Midbrain (tissue), 1 donor: Measurements from ENCODE around the gene FABP2.
"Not testable (repeated sequence)": the region's sequence is repeated elsewhere in the genome, so short reads cannot be mapped to it uniquely, and the experiment has no call there.

ENCODE experiments used
- DNase-seq: peaks from one replicate; lab custom pipeline; 2025; lab: John Stamatoyannopoulos, UW

FABP2 gene

GRCh38 chr4:119310826-119311225 lies 11.1 kb downstream of the FABP2 start:
- DNase-seq, result no peak

- no peak for DNase-seq
Observed at GRCh38 chr4:119307606-119308005, 14.3 kb downstream of the FABP2 start.

- DNase-seq, result no peak
Observed at GRCh38 chr4:119304431-119304830, 17.5 kb downstream of the FABP2 start.

GRCh38 chr4:119303587-119304305 lies 18.2 kb downstream of the FABP2 start:
- no peak for DNase-seq

- no peak for DNase-seq
Observed at GRCh38 chr4:119302073-119302832, 19.7 kb downstream of the FABP2 start.

GRCh38 chr4:119300101-119300978 lies 21.6 kb downstream of the FABP2 start:
- DNase-seq, result no peak

- no peak for DNase-seq
Observed at GRCh38 chr4:119299741-119300100, 22.2 kb downstream of the FABP2 start.

GRCh38 chr4:119299260-119299671 lies 22.7 kb downstream of the FABP2 start:
- no peak for DNase-seq

- DNase-seq, result no peak
Observed at GRCh38 chr4:119297795-119298194, 24.1 kb downstream of the FABP2 start.

GRCh38 chr4:119296356-119296755 lies 25.6 kb downstream of the FABP2 start:
- DNase-seq, result no peak

GRCh38 chr4:119290598-119290997 lies 31.3 kb downstream of the FABP2 start:
- no peak for DNase-seq

GRCh38 chr4:119289313-119289712 lies 32.6 kb downstream of the FABP2 start:
- no peak for DNase-seq

- no peak for DNase-seq
Observed at GRCh38 chr4:119286377-119287002, 35.4 kb downstream of the FABP2 start.

GRCh38 chr4:119284876-119285780 lies 36.8 kb downstream of the FABP2 start:
- DNase-seq, result no peak

GRCh38 chr4:119281393-119281792 lies 40.5 kb downstream of the FABP2 start:
- no peak for DNase-seq

- DNase-seq, result not testable (repeated sequence)
Observed at GRCh38 chr4:119279945-119280344, 42.0 kb downstream of the FABP2 start.

GRCh38 chr4:119279541-119279940 lies 42.4 kb downstream of the FABP2 start:
- DNase-seq, result not testable (repeated sequence)

GRCh38 chr4:119271361-119272085 lies 50.4 kb downstream of the FABP2 start:
- no peak for DNase-seq

- DNase-seq, result no peak
Observed at GRCh38 chr4:119268466-119268865, 53.5 kb downstream of the FABP2 start.
